CD4-positive, alpha-beta T cell treated with Interleukin-12 subunit alpha and Interleukin-12 subunit beta, for 1 hour (primary cell): ENCODE measurements around the gene EMILIN2.
A peak's percentile ranks its signal among the peaks of the same experiment; 100 is the strongest.
"Not testable (repeated sequence)": the region's sequence is repeated elsewhere in the genome, so short reads cannot be mapped to it uniquely, and the experiment has no call there.

Experiments
- DNase-seq: peaks from one replicate; pipeline ENCODE4 v3.0.0-alpha.2; 2020

EMILIN2 gene

GRCh38 chr18:2846636-2847316 lies at the start of gene EMILIN2:
TSS of gene EMILIN2 (plus strand) at chr18:2847006. CDS start at chr18:2847189, 183 bp downstream.
- DNase-seq, result peak; percentile 50

DNA sequence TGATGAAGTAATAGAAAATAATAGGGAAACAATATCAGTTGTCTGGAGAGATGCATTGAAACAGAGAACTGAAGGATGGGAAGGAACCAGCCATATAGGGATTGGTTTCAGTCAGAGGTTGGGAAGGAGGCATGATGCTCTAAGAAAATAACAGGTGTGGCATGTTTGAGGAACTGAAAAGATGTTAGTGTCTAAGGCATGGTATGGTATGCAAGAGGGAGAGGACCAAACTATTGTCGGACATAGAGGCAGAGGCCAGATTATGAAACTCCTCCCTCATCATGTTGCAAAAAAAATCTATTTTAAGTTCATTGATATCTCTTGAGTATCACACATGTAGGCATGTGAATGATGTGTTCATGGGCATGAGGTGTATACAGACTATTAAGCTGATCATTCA lies 48.9 kb upstream of the EMILIN2 start:
- no peak for DNase-seq

DNA sequence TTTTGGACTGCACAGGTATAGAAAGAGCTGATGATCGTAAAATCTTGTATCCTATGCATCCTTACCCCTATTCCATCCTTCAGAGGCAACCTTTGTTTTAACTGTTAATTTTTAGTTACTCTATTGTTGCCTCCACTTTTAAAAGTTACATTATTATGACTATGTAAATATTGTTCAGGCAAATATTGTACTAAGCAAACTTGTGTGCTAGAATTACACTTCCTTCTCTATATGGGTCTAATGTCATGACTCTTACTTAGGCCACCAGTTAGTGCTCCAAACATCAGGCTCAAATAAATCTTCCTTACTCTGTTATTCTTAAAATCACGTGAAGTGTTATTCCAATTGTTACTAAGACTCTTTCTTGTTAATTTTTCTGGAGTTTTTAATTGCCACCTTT lies 47.4 kb upstream of the EMILIN2 start:
- DNase-seq, result no peak

GRCh38 chr18:2805970-2806943 lies 40.5 kb upstream of the EMILIN2 start:
- DNase-seq, result no peak

- not testable (repeated sequence) for DNase-seq
These were observed 38.2 kb upstream of the EMILIN2 start for GRCh38 chr18:2808640-2809039.

DNA sequence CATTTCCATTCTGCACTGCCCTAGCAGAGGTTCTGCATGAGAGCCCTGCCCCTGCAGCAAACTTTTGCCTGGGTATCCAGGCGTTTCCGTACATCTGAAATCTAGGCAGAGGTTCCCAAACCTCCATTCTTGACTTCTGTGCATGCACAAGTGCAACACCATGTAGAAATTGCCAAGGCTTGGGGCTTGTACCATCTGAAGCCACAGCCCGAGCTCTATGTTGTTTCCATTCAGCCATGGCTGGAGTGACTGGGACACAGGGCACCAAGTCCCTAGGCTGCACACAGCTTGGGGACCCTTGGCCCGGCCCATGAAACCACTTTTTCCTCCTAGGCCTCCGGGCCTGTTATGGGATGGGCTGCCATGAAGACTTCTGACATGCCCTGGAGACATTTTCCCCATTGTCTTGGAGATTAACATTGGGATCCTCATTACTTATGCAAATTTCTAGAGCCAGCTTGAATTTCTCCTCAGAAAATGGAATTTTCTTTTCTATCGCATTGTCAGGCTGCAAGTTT lies 37.1 kb upstream of the EMILIN2 start:
- not testable (repeated sequence) for DNase-seq

DNA sequence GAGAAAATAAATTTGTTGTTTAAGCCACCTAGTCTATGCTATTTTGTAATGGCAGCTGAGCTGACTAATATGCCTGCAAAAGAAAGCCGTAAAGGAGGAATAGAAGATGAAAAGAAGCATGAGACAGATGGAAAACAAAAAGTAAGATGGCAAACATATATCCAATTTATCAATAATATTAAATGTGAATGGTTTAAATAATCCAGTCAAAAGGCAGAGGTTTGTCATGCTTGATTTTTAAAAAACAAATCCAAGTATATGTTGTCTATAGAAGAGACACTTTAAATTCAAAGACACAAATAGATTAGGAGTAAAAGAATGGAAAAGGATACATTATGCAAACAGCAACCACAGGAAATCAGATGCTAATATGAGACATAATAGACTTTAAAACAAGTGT lies 35.4 kb upstream of the EMILIN2 start:
- no peak for DNase-seq

- no peak for DNase-seq
These were observed 31.9 kb upstream of the EMILIN2 start for GRCh38 chr18:2814928-2815327.

- no peak for DNase-seq
These were observed 28.5 kb upstream of the EMILIN2 start for GRCh38 chr18:2818281-2818680.

DNA sequence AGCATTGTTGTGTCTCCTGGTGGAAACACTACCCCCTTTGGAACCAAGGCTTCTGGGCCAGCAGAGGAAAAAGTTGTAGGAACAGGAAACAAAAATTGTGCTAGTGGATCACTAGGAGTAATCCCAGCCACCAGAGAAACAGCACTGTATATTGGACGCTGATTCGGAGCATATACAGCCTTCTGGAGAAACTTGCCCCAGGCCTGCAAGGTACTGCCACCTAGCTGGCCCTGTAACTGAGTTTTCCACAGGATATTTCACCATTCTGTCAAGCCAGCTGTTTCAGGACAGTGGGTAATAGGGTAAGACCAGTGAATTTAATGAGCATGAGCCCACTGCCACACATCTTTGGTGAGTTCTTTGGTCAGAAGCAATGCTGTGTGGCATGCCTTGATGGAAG lies 25.1 kb upstream of the EMILIN2 start:
- DNase-seq, result no peak

GRCh38 chr18:2822213-2822921 lies 24.4 kb upstream of the EMILIN2 start:
- DNase-seq, result no peak

DNA sequence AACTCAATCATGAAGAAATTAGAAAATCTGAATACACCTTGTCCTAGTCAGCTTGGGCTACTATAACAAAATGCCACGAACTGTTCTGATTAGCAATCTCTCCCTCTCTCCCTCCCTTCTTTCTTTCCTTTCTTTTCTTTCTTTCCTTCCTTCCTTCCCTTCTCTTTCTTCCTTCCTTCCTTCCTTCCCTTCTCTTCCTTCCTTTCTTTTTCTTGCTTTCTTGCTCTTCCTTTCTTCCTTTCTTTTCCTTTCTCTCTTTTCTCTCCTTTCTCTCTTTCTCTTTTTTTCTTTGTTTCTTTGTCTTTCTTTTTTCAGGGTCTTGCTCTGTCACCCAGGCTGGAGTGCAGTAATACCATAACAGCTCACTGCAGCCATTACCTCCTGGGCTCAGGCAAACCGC lies 23.6 kb upstream of the EMILIN2 start:
- DNase-seq, result no peak

DNA sequence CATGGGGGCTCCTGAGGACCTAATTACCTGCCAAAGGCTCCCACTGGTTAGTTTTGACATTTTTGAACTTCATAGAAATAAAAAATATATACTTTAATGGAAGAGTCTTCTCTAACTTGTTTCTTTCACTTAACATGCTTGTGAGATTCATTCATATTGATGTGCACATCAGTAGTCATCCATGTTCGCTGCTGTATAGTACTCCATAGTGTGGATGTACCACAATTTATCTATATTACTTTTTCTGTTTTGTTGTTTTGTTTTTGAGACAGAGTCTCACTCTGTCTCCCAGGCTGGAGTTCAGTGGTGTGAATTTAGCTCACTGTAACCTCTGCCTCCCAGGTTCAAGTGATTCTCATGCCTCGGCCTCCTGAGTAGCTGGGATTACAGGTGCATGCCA lies 22.8 kb upstream of the EMILIN2 start:
- DNase-seq, result no peak

DNA sequence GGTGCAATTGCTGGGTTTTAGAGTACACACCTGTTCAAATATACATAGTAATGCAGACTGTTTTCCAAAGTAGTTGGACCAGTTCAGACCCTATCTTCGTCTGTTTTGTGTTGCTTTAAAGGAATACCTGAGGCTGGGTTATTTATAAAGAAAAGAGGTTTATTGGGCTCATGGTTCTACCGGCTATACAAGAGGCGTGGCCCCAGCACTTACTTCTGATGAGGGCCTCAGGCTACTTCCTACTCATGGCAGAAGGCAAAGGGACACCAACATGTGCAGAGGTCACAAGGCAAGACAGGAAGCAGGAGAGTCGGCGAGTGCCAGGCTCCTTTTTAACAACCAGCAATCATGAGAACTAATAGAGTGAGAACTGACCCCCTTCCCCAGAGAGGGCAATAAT lies 21.9 kb upstream of the EMILIN2 start:
- DNase-seq, result no peak

DNA sequence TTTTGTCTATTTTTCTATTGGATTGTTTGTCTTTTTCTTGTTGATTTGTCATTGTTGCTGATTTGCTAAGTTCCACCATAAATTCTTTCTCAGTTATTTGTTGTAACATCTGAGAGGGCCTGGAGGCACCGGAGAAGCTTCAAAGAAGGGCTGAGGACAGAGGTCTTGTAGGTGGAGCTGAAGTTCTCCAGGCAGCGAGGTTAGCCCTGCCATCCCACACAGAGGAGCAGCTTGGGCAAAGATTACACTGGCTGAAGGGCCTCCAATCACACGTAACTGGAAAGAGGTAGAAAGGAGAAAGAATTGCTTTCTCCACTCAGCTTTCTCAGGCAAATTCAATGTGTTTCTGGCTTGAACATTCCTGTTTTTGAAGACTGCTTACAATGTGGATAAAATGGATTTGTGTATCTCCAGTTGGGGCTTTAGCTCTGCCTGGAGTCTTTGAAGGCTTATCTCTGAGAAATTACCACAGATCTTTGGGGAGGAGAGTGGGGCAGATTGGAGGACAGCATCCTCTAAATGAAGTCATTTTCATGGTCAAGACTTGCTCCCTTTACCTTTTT lies 21.1 kb upstream of the EMILIN2 start:
- no peak for DNase-seq

GRCh38 chr18:2826581-2826980 lies 20.2 kb upstream of the EMILIN2 start:
- no peak for DNase-seq

GRCh38 chr18:2827061-2827460 lies 19.7 kb upstream of the EMILIN2 start:
- DNase-seq, result no peak

DNA sequence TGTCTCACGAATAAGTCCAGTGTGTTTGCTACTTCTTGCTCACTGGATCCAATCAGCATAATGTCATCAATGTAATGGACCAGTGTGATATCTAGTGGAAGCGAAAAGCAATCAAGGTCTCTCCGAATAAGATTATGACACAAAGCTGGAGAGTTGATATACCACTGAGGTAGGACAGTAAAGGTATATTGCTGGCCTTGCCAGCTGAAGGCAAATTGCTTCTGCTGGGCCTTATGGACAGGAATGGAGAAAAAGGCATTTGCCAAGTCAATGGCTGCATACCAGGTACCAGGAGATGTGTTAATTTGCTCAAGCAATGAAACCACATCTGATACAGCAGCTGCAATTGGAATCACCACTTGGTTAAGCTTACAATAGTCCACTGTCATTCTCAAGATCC lies 10.7 kb upstream of the EMILIN2 start:
- not testable (repeated sequence) for DNase-seq

GRCh38 chr18:2837290-2837689 lies 9.5 kb upstream of the EMILIN2 start:
- DNase-seq, result not testable (repeated sequence)

DNA sequence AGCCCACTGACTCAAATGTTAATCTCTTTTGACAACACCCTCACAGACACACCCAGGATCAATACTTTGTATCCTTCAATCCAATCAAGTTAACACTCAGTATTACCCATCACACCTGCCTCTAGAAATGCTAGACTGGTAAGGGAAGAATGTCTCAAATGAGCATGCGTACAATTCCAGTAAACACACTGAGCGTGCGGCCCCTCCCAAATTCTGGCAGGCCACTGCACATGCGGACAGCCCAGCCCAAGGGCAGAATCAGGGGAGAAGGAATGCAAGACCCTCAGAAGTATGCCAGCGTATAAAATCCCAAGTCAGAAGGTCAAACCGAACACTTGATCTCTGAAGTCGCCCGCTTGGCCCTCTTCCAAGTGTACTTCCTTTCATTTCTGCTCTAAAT lies 7.6 kb upstream of the EMILIN2 start:
- DNase-seq, result no peak

DNA sequence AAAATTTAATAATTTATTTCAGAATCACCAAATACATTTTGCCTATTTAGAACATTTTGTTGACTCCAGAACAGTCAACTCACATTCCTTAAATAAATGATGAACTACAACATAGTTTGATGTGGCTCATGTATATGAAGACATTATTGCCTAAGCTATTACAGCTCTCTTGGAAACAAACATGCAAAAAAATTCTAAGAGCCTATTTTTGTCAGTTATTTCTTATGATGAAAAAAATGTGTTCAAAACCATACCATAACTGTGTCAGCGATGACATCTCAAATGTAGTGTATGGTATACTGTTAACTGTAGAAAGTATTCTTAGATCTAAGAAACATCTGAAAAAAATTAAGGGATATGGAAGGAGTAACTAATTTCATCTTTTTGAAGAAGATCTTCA lies 6.3 kb upstream of the EMILIN2 start:
- no peak for DNase-seq

GRCh38 chr18:2843146-2843545 lies 3.7 kb upstream of the EMILIN2 start:
- no peak for DNase-seq

GRCh38 chr18:2845172-2845571 lies 1.6 kb upstream of the EMILIN2 start:
- peak; percentile 7 for DNase-seq
